ENCODE data around the gene DGKB. TPM values are rescaled to one million over a fixed set of nuclear protein-coding genes. Genes with fewer than 3 reads are reported as not detected.
A peak's percentile ranks its signal among the peaks of the same experiment; 100 is the strongest.

Gene DGKB
- total and polyA plus RNA-seq, 2 of the 8 experiments (the other 6 are each of a cell fraction or from before 2014, with no cell fraction given), result 1.9 to 2.6 TPM

GRCh38 chr7:14504134-14504533 lies 398.4 kb downstream of the DGKB start:
- Histone ChIP-seq H3K4me1 (replicated peaks in 1 of 4; ENCODE audit: control insufficient read depth in 3 of 4, insufficient read depth in 4 of 4, low read length in 3 of 4) (peaks cover 0 to 8% (median 2%) of the 10 kb centered on the region in 4 experiments; a peak in 3 of 7 replicates), H3K27me3 (replicated peaks in 1 of 4; ENCODE audit: control insufficient read depth in 3 of 4, extremely low read depth in 1 of 4, insufficient read depth in 3 of 4, low read length in 3 of 4) (peaks cover 0 to 1% (median 0%) of the 10 kb centered on the region in 4 experiments; a peak in 1 of 7 replicates), H2BK5ac (ENCODE audit: low read depth, low read length) (no peak overlapping the region), H4K5ac (ENCODE audit: insufficient read length, low read depth, low read length) (no peak overlapping the region), H3K79me2 (ENCODE audit: control insufficient read depth in 1 of 2, insufficient read depth in 2 of 2, low read length in 2 of 2) (no peaks in the 10 kb centered on the region), H3K9ac (replicated peaks in 1 of 4; ENCODE audit: extremely low read depth in 1 of 4, low read depth in 3 of 4, low read length in 3 of 4) (no peak overlapping the region), H3K23me2 (ENCODE audit: low read depth, low read length) (no peaks in the 10 kb centered on the region), H3K23ac (ENCODE audit: insufficient read length) (no peak overlapping the region), H2BK120ac (replicated peaks; ENCODE audit: low read depth, low read length) (no peak overlapping the region), H2BK15ac (ENCODE audit: low read length) (no peak overlapping the region), H2BK20ac (ENCODE audit: low read length) (no peak overlapping the region), H3K4me2 (ENCODE audit: insufficient read depth in 1 of 2, low read depth in 2 of 2, low read length in 2 of 2) (no peak overlapping the region), H3K27ac (ENCODE audit: low read depth, low read length) (no peak overlapping the region), H3K18ac (ENCODE audit: extremely low read depth, low read length) (no peak overlapping the region), H3K56ac (replicated peaks; ENCODE audit: insufficient read length, low read depth, low read length) (no peak overlapping the region), H2AK5ac (ENCODE audit: low read depth, low read length) (no peak overlapping the region), H4K20me1 (replicated peaks in 1 of 2; ENCODE audit: control insufficient read depth in 1 of 2, insufficient read depth in 2 of 2, low read length in 2 of 2) (no peaks in the 10 kb centered on the region), H4K91ac (replicated peaks; ENCODE audit: insufficient read length, low read length) (no peak overlapping the region), H3K9me3 (ENCODE audit: insufficient read depth in 2 of 2, low read depth in 1 of 2, low read length in 1 of 2) (no peaks in the 10 kb centered on the region), H3K4me3 (ENCODE audit: extremely low read depth in 1 of 4, insufficient read depth in 2 of 4, low read depth in 3 of 4, low read length in 4 of 4) (no peak overlapping the region), H3K4ac (replicated peaks; ENCODE audit: insufficient read length, low read depth, low read length) (no peak overlapping the region), H4K8ac (ENCODE audit: extremely low read depth, insufficient read depth, low read length) (no peak overlapping the region), H2BK12ac (ENCODE audit: low read depth, low read length) (no peak overlapping the region), H3K36me3 (ENCODE audit: control insufficient read depth in 2 of 4, insufficient read depth in 4 of 4, low read length in 3 of 4) (no peaks in the 10 kb centered on the region), H3K79me1 (ENCODE audit: low read depth, low read length) (no peaks in the 10 kb centered on the region), H3K14ac (ENCODE audit: insufficient read length) (no peak overlapping the region), H2AFZ (ENCODE audit: low read length) (no peak overlapping the region)
- CTCF ChIA-PET (ENCODE audit: partially characterized antibody), result interaction anchor here (0.7 to 1.1 kb wide), 2 partner anchors 46 to 515 kb away, joined by 3 read pairs; partner anchors contain the start of gene ETV1
- 69% methylated on average over 2 of the region's 2 CpGs; no CpG with 5 or more reads in 1 of the 2 experiments for WGBS, 2 experiments (ENCODE audit: extremely low coverage in 1 of 2, insufficient coverage in 1 of 2, insufficient read length in 1 of 2, insufficient replicate concordance in 2 of 2, low coverage in 1 of 2, low lambda C conversion rate in 2 of 2, missing lambda C conversion rate in 1 of 2)
- DNase-seq (ENCODE audit: low read depth in 1 of 2, low spot score in 2 of 2) (no peak), FAIRE-seq (peak; percentile 42)
- POLR2A ChIA-PET (ENCODE audit: partially characterized antibody), result interaction anchor here (0.8 kb wide), 1 partner anchor 515 kb away, joined by 3 read pairs; no protein-coding TSS in a partner anchor
- no peak for TF ChIP-seq ZNF274 (IDR thresholded peaks at IDR 0.05; ENCODE audit: borderline replicate concordance, extremely low read depth, low read length)
- no peak for TF ChIP-seq GABPA (IDR thresholded peaks at IDR 0.05; ENCODE audit: borderline replicate concordance, insufficient read depth, low read length)
- peak; percentile 85 for TF ChIP-seq TCF12 (IDR thresholded peaks at IDR 0.05; ENCODE audit: low read depth, low read length)
- TF ChIP-seq POU5F1 (IDR thresholded peaks at IDR 0.05; ENCODE audit: low read depth, low read length), result peak; percentile 51; the same call in 1 of the 2 replicates
- TF ChIP-seq SIN3A (conservative IDR thresholded peaks at IDR 0.05 in 1 of 2, IDR thresholded peaks at IDR 0.05 in 1 of 2; ENCODE audit: low read depth in 1 of 2, low read length in 2 of 2), result peak; percentile 97 to 98
- TF ChIP-seq HDAC2 (IDR thresholded peaks at IDR 0.05; ENCODE audit: borderline replicate concordance in 1 of 2, low read depth in 2 of 2, low read length in 2 of 2), result no peak
- TF ChIP-seq BRCA1 (IDR thresholded peaks at IDR 0.05; ENCODE audit: low read depth, low read length), result no peak

All from H1 (cell line).